SJCRH30 (cell line): Measurements from ENCODE around the gene ODAD3. TPM values are rescaled to one million over a fixed set of nuclear protein-coding genes. Genes with fewer than 3 reads are reported as not detected.
"Not testable (repeated sequence)": the region's sequence is repeated elsewhere in the genome, so short reads cannot be mapped to it uniquely, and the experiment has no call there.

ENCODE experiments used
- DNase-seq, 2 experiments: peaks; one replicate each; pipeline ENCODE4 v3.0.0-alpha.2; 2015 to 2020
- H3K27ac ChIP-seq: fragments of 250-450 bp; sonication (Bioruptor Pico); 2 replicates; pipeline ENCODE4 v1.5.1; 2020; ENCODE audit warnings: mild to moderate bottlenecking, moderate library complexity
- H3K27me3 ChIP-seq: fragments of 250-450 bp; sonication (Bioruptor Pico); 2 replicates; pipeline ENCODE4 v1.5.1; 2020; ENCODE audit warnings: mild to moderate bottlenecking, moderate library complexity
- H3K36me3 ChIP-seq: fragments of 250-450 bp; sonication (Bioruptor Pico); 2 replicates; pipeline ENCODE4 v1.5.1; 2020; ENCODE audit warnings: mild to moderate bottlenecking, moderate library complexity
- H3K4me1 ChIP-seq: fragments of 250-450 bp; sonication (Bioruptor Pico); 2 replicates; pipeline ENCODE4 v1.5.1; 2020; ENCODE audit warnings: mild to moderate bottlenecking, moderate library complexity
- H3K4me3 ChIP-seq: fragments of 250-450 bp; sonication (Bioruptor Pico); 2 replicates; pipeline ENCODE4 v1.5.1; 2020; ENCODE audit warnings: mild to moderate bottlenecking, moderate library complexity
- H3K9me3 ChIP-seq: fragments of 250-450 bp; sonication (Bioruptor Pico); replicated peaks from 2 replicates; pipeline ENCODE4 v1.5.1; 2020; ENCODE audit warnings: mild to moderate bottlenecking, moderate library complexity
- total RNA-seq: library from RNA; depleted of rRNA; stranded (reverse); fragments of >200 nt; shearing (Covaris generic); gene quantifications from 2 replicates; pipeline ENCODE4 v1.2.3, GENCODE V29; 2014; rRNA removed

ODAD3 gene
- 0.18 and 0.22 TPM in 2 replicates for total RNA-seq

- H3K9me3 ChIP-seq = no peaks in the 10 kb centered on the region
- H3K36me3 ChIP-seq = peaks cover 10% of the 10 kb centered on the region
- H3K4me1 ChIP-seq = no peaks in the 10 kb centered on the region
- H3K4me3 ChIP-seq = peak within 1 kb of the TSS; percentile 82
- no peaks in the 10 kb centered on the region for H3K27me3 ChIP-seq
- H3K27ac ChIP-seq = peak within 1 kb of the TSS; percentile 69
- DNase-seq = peak; percentile 99
These were observed at the start of gene ODAD3, which contains the start of gene PRKCSH for GRCh38 chr19:11435057-11435832. TSS of gene ODAD3 (minus strand) at chr19:11435121. CDS start at chr19:11435016, 105 bp downstream. TSS of gene PRKCSH (plus strand) at chr19:11435635. CDS start at chr19:11436118, 483 bp downstream.

GRCh38 chr19:11483366-11484111, 48.6 kb upstream of the ODAD3 start:
- H3K36me3 ChIP-seq = no peaks in the 10 kb centered on the region
- H3K27me3 ChIP-seq = no peaks in the 10 kb centered on the region
- no peaks in the 10 kb centered on the region for H3K4me1 ChIP-seq
- DNase-seq = no peak
- H3K27ac ChIP-seq = no peak overlapping the region
- no peaks in the 10 kb centered on the region for H3K9me3 ChIP-seq
- H3K4me3 ChIP-seq = no peak overlapping the region

GRCh38 chr19:11482384-11483050, 47.6 kb upstream of the ODAD3 start:
- no peak overlapping the region for H3K27ac ChIP-seq
- no peak for DNase-seq

GRCh38 chr19:11481534-11482383, 46.8 kb upstream of the ODAD3 start:
- no peak overlapping the region for H3K27ac ChIP-seq
- H3K4me1 ChIP-seq = no peaks in the 10 kb centered on the region
- H3K27me3 ChIP-seq = no peaks in the 10 kb centered on the region
- H3K36me3 ChIP-seq = no peaks in the 10 kb centered on the region
- no peaks in the 10 kb centered on the region for H3K9me3 ChIP-seq
- no peak overlapping the region for H3K4me3 ChIP-seq
- no peak for DNase-seq

More at GRCh38 chr19:11482384-11483050, 47.6 kb upstream of the ODAD3 start:
- Histone ChIP-seq H3K27me3 (no peaks in the 10 kb centered on the region), H3K4me3 (no peak overlapping the region), H3K36me3 (no peaks in the 10 kb centered on the region), H3K9me3 (no peaks in the 10 kb centered on the region), H3K4me1 (no peaks in the 10 kb centered on the region)

GRCh38 chr19:11480715-11481533, 46.0 kb upstream of the ODAD3 start, which contains the start of gene ELAVL3:
TSS of gene ELAVL3 (minus strand) at chr19:11481046. CDS start at chr19:11480608, 438 bp downstream.
- no peak within 1 kb of the TSS for H3K4me3 ChIP-seq
- H3K27me3 ChIP-seq = no peaks in the 10 kb centered on the region
- no peak within 1 kb of the TSS for H3K27ac ChIP-seq

GRCh38 chr19:11479898-11480714, 45.2 kb upstream of the ODAD3 start:
- Histone ChIP-seq H3K27ac (no peak overlapping the region), H3K9me3 (no peaks in the 10 kb centered on the region), H3K36me3 (no peaks in the 10 kb centered on the region), H3K4me1 (no peaks in the 10 kb centered on the region), H3K4me3 (no peak overlapping the region), H3K27me3 (no peaks in the 10 kb centered on the region)
- DNase-seq = no peak

More at GRCh38 chr19:11480715-11481533, 46.0 kb upstream of the ODAD3 start, which contains the start of gene ELAVL3:
- Histone ChIP-seq H3K9me3 (no peaks in the 10 kb centered on the region), H3K4me1 (no peaks in the 10 kb centered on the region), H3K36me3 (no peaks in the 10 kb centered on the region)
- DNase-seq = no peak

- Histone ChIP-seq H3K9me3 (no peaks in the 10 kb centered on the region), H3K36me3 (no peaks in the 10 kb centered on the region), H3K27ac (no peak overlapping the region), H3K27me3 (no peaks in the 10 kb centered on the region), H3K4me3 (no peak overlapping the region), H3K4me1 (no peaks in the 10 kb centered on the region)
- no peak for DNase-seq
These were observed 44.4 kb upstream of the ODAD3 start for GRCh38 chr19:11479090-11479897.

- H3K27ac ChIP-seq = no peak overlapping the region
- H3K36me3 ChIP-seq = no peaks in the 10 kb centered on the region
- no peaks in the 10 kb centered on the region for H3K4me1 ChIP-seq
- H3K4me3 ChIP-seq = no peak overlapping the region
- no peaks in the 10 kb centered on the region for H3K9me3 ChIP-seq
- no peak for DNase-seq
- no peaks in the 10 kb centered on the region for H3K27me3 ChIP-seq
These were observed 43.5 kb upstream of the ODAD3 start for GRCh38 chr19:11478167-11479089.

- H3K36me3 ChIP-seq = no peaks in the 10 kb centered on the region
- no peak overlapping the region for H3K4me3 ChIP-seq
- no peak for DNase-seq
- no peak overlapping the region for H3K27ac ChIP-seq
- H3K9me3 ChIP-seq = no peaks in the 10 kb centered on the region
- no peaks in the 10 kb centered on the region for H3K4me1 ChIP-seq
- H3K27me3 ChIP-seq = no peaks in the 10 kb centered on the region
These were observed 40.9 kb upstream of the ODAD3 start for GRCh38 chr19:11475861-11476260.

- not testable (repeated sequence) for H3K27me3 ChIP-seq, H3K4me3 ChIP-seq, H3K36me3 ChIP-seq, H3K9me3 ChIP-seq, H3K4me1 ChIP-seq, DNase-seq, H3K27ac ChIP-seq
These were observed 40.4 kb upstream of the ODAD3 start for GRCh38 chr19:11475343-11475742.

GRCh38 chr19:11473725-11474124, 38.8 kb upstream of the ODAD3 start:
- Histone ChIP-seq H3K4me3 (no peak overlapping the region), H3K27me3 (no peaks in the 10 kb centered on the region), H3K27ac (no peak overlapping the region), H3K9me3 (no peaks in the 10 kb centered on the region), H3K4me1 (no peaks in the 10 kb centered on the region), H3K36me3 (no peaks in the 10 kb centered on the region)
- DNase-seq = no peak
